PC-9 (cell line): ENCODE measurements around the gene S100A11. TPM values are rescaled to one million over a fixed set of nuclear protein-coding genes. Genes with fewer than 3 reads are reported as not detected.

Experiments
- BruUV-seq: library from RNA; stranded (reverse); fragments of 400-500 nt; replicated peaks from 2 replicates; lab custom pipeline; 2021; lab: Mats Ljungman, UMichigan
- CTCF ChIA-PET: fragments of 300-600 bp; sonication (Branson Sonifier 250); formaldehyde crosslinking; loops from one replicate; lab custom pipeline; 2022; ENCODE audit warnings: antibody characterized with exemption; lab: Charles Lee
- POLR2A ChIA-PET: fragments of 300-600 bp; sonication (Branson Sonifier 250); formaldehyde crosslinking; loops from one replicate; lab custom pipeline; 2022; ENCODE audit warnings: antibody characterized with exemption; ENCODE audit not compliant: unreplicated experiment; lab: Charles Lee
- DNase-seq, 2 experiments: peaks; one replicate each; pipeline versions ENCODE4 v3.0.0 to v3.0.0-alpha.2; 2015 to 2022; ENCODE audit warnings: mixed read lengths in 1 of 2
- H2AFZ ChIP-seq: fragments of 200-600 bp; sonication (generic); 2 replicates; pipeline ENCODE4 v1.8.1; 2017; ENCODE audit warnings: antibody characterized with exemption
- H3F3A ChIP-seq: fragments of 200-600 bp; sonication (generic); 2 replicates; pipeline ENCODE4 v1.8.1; 2017; ENCODE audit warnings: antibody characterized with exemption, mild to moderate bottlenecking, low read depth; ENCODE audit not compliant: insufficient read depth
- H3K27ac ChIP-seq: fragments of 200-600 bp; sonication (generic); 2 replicates; pipeline ENCODE4 v1.6.1; 2016; ENCODE audit warnings: mixed run types
- H3K27me3 ChIP-seq: fragments of 200-600 bp; sonication (generic); 2 replicates; pipeline ENCODE4 v1.6.1; 2016; ENCODE audit warnings: low read depth, mixed run types; ENCODE audit not compliant: insufficient read depth
- H3K36me3 ChIP-seq: fragments of 200-600 bp; sonication (generic); 2 replicates; pipeline ENCODE4 v1.6.1; 2016; ENCODE audit warnings: low read depth, mixed run types
- H3K4me1 ChIP-seq: fragments of 200-600 bp; sonication (generic); replicated peaks from 2 replicates; pipeline ENCODE4 v1.6.1; 2016; ENCODE audit warnings: mixed run types; ENCODE audit not compliant: insufficient read depth
- H3K4me2 ChIP-seq: fragments of 200-600 bp; sonication (generic); 2 replicates; pipeline ENCODE4 v1.6.1; 2017; ENCODE audit warnings: mixed run types
- H3K4me3 ChIP-seq: fragments of 200-600 bp; sonication (generic); 2 replicates; pipeline ENCODE4 v1.6.1; 2016; ENCODE audit warnings: mixed run types
- H3K79me2 ChIP-seq: fragments of 200-600 bp; sonication (generic); 2 replicates; pipeline ENCODE4 v1.6.1; 2017; ENCODE audit warnings: low read depth, mixed run types
- H3K9me2 ChIP-seq: fragments of 200-600 bp; sonication (generic); 2 replicates; pipeline ENCODE4 v1.8.1; 2017; ENCODE audit warnings: mild to moderate bottlenecking; ENCODE audit not compliant: insufficient read depth
- H3K9me3 ChIP-seq: fragments of 200-600 bp; sonication (generic); 2 replicates; pipeline ENCODE4 v1.8.1; 2016; ENCODE audit warnings: low read depth; ENCODE audit not compliant: insufficient read depth
- H4K20me1 ChIP-seq: fragments of 200-600 bp; sonication (generic); 2 replicates; pipeline ENCODE4 v1.8.1; 2017; ENCODE audit not compliant: insufficient read depth
- CTCF ChIP-seq: fragments of 200-600 bp; sonication (generic); conservative IDR thresholded peaks from 2 replicates; pipeline ENCODE4 v1.6.1; 2017; ENCODE audit warnings: mixed run types, antibody characterized with exemption, mild to moderate bottlenecking, moderate library complexity
- EZH2 ChIP-seq: fragments of 200-600 bp; sonication (generic); IDR thresholded peaks from 2 replicates; pipeline ENCODE4 v1.8.0; 2017; ENCODE audit warnings: antibody characterized with exemption, low read depth
- intact Hi-C: fragments of 100-400 bp; cut with micrococcal nuclease; formaldehyde crosslinking; loops from one replicate; pipeline ENCODE4 v1.10.0; 2022; ENCODE audit not compliant: unreplicated experiment
- total RNA-seq: library from RNA; stranded (reverse); gene quantifications from 2 replicates; pipeline ENCODE4 v1.2.3, GENCODE V29; 2021

Gene S100A11
- total RNA-seq, 1 experiment from 2014 or later: 868 TPM

DNA sequence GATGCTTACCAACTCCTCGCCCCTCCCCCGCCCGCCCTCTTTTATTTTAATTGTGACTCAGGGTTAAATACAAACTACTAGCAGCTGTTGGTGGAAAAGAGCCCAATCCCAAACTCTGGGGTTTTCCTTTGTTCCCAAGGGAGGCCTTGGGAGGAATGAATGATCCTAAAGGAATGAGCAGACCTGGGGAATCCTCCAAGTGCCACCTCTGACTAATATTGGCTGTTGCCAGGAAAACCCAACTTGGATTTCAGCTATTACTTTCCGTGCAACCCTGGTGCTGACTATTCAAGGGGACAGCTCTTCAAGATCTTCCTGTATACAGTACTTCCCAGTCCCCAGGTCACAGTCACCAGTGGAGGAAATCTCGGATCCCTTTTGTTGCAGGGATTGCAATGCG is 41.8 kb downstream of the S100A11 start:
- no peak overlapping the region for H2AFZ ChIP-seq
- H3K9me2 ChIP-seq: no peaks in the 10 kb centered on the region
- H3K4me2 ChIP-seq: peak overlapping the region; percentile 83
- TF ChIP-seq EZH2: no peak
- TF ChIP-seq CTCF: no peak
- H3K36me3 ChIP-seq: peaks cover 25% of the 10 kb centered on the region
- no peaks in the 10 kb centered on the region for H3K27me3 ChIP-seq
- H3K27ac ChIP-seq: peak overlapping the region; percentile 99
- ChIA-PET CTCF (interaction anchor here (1.2 kb wide), 1 partner anchor 61 kb away, joined by 3 read pairs; no protein-coding TSS in a partner anchor), POLR2A (interaction anchor here (0.5 to 0.8 kb wide), 5 partner anchors 11 to 232 kb away, joined by 3 to 8 read pairs (median 4); no protein-coding TSS in a partner anchor)
- intact Hi-C loops: loop anchor here (1.0 to 5.0 kb wide), 2 partner anchors 53 to 167 kb away; no protein-coding TSS in a partner anchor
- H3F3A ChIP-seq: peaks cover 91% of the 10 kb centered on the region
- H4K20me1 ChIP-seq: peaks cover 22% of the 10 kb centered on the region
- no peak overlapping the region for H3K4me3 ChIP-seq
- peaks cover 15% of the 10 kb centered on the region for H3K9me3 ChIP-seq
- H3K4me1 ChIP-seq: peaks cover 77% of the 10 kb centered on the region
- no TSS peak for BruUV-seq
- peaks cover 33% of the 10 kb centered on the region for H3K79me2 ChIP-seq
- DNase-seq: peak in 1 of 2 experiments; percentile 68

- ChIA-PET CTCF (interaction anchor here (0.7 kb wide), 1 partner anchor 59 kb away, joined by 4 read pairs; no protein-coding TSS in a partner anchor), POLR2A (interaction anchor here (0.5 to 1.1 kb wide), 4 partner anchors 14 to 447 kb away, joined by 3 to 22 read pairs (median 4); no protein-coding TSS in a partner anchor)
- Histone ChIP-seq H3K9me2 (no peaks in the 10 kb centered on the region), H3K27me3 (no peaks in the 10 kb centered on the region), H3K9me3 (peaks cover 15% of the 10 kb centered on the region), H4K20me1 (peaks cover 25% of the 10 kb centered on the region), H3K36me3 (peaks cover 27% of the 10 kb centered on the region), H3K4me2 (peak within 1 kb of the TSS; percentile 83), H3K4me3 (peak within 1 kb of the TSS; percentile 94), H3K79me2 (peaks cover 42% of the 10 kb centered on the region), H3K27ac (peak within 1 kb of the TSS; percentile 99), H3F3A (peaks cover 91% of the 10 kb centered on the region), H2AFZ (peak within 1 kb of the TSS; percentile 61; the same call in 1 of the 2 replicates), H3K4me1 (peaks cover 77% of the 10 kb centered on the region)
- DNase-seq: peak; percentile 92
- intact Hi-C loops: loop anchor here (1.0 to 5.0 kb wide), 3 partner anchors 54 to 799 kb away; no protein-coding TSS in a partner anchor
- BruUV-seq: TSS peak; percentile 3
- no peak for TF ChIP-seq CTCF
- TF ChIP-seq EZH2: no peak
These were observed 42.9 kb downstream of the S100A11 start, which contains the start of gene S100A10 for GRCh38 chr1:151993734-151994496. TSS of gene S100A10 (minus strand) at chr1:151993859. CDS start at chr1:151986230, 7,629 bp downstream.

GRCh38 chr1:151993084-151993733 is 43.6 kb downstream of the S100A11 start:
- H2AFZ ChIP-seq: no peak overlapping the region
- DNase-seq: no peak
- ChIA-PET POLR2A (interaction anchor here (0.5 to 1.5 kb wide), 15 partner anchors 10 to 446 kb away, joined by 3 to 24 read pairs (median 6); partner anchors contain the start of gene S100A11), CTCF (no interaction called here)
- BruUV-seq: TSS peak; percentile 74
- peaks cover 11% of the 10 kb centered on the region for H3K9me3 ChIP-seq
- TF ChIP-seq EZH2 (no peak), CTCF (no peak)
- peaks cover 75% of the 10 kb centered on the region for H3K4me1 ChIP-seq
- peaks cover 27% of the 10 kb centered on the region for H3K36me3 ChIP-seq
- peaks cover 47% of the 10 kb centered on the region for H3K79me2 ChIP-seq
- H4K20me1 ChIP-seq: peaks cover 25% of the 10 kb centered on the region
- peak overlapping the region; percentile 77 for H3K4me2 ChIP-seq
- no peaks in the 10 kb centered on the region for H3K9me2 ChIP-seq
- peak overlapping the region; percentile 99 for H3K27ac ChIP-seq
- no peaks in the 10 kb centered on the region for H3K27me3 ChIP-seq
- peak overlapping the region; percentile 94 for H3K4me3 ChIP-seq
- peaks cover 88% of the 10 kb centered on the region for H3F3A ChIP-seq
- intact Hi-C loops: loop anchor here (2.0 to 5.0 kb wide), 2 partner anchors 169 to 798 kb away; no protein-coding TSS in a partner anchor
